GM18517 (cell line): ENCODE results near the gene SPDYC.

ENCODE experiments used
- ATAC-seq: cut with Tn5 transposase; IDR thresholded peaks from one replicate; pipeline ENCODE4 v1.9.1; 2021; ENCODE audit warnings: mild to moderate bottlenecking, moderate library complexity; ENCODE audit not compliant: unreplicated experiment

SPDYC gene

GRCh38 chr11:65218446-65218845 lies 48.4 kb downstream of the SPDYC start:
- no peak for ATAC-seq

- ATAC-seq = no peak
These were observed 49.8 kb downstream of the SPDYC start for GRCh38 chr11:65219930-65220213.

- no peak for ATAC-seq
These were observed 51.0 kb downstream of the SPDYC start for GRCh38 chr11:65221026-65221425.
